CD4-positive, alpha-beta T cell treated with Interleukin-12 subunit alpha and Interleukin-12 subunit beta, for 1 hour (primary cell): ENCODE results near the gene SOWAHD.
"Not testable (repeated sequence)": the region's sequence is repeated elsewhere in the genome, so short reads cannot be mapped to it uniquely, and the experiment has no call there.

Experiments used
- DNase-seq: peaks from one replicate; pipeline ENCODE4 v3.0.0-alpha.2; 2020

Gene SOWAHD

GRCh38 chrX:119759248-119759766, 919 bp downstream of the SOWAHD start:
- no peak for DNase-seq

DNA sequence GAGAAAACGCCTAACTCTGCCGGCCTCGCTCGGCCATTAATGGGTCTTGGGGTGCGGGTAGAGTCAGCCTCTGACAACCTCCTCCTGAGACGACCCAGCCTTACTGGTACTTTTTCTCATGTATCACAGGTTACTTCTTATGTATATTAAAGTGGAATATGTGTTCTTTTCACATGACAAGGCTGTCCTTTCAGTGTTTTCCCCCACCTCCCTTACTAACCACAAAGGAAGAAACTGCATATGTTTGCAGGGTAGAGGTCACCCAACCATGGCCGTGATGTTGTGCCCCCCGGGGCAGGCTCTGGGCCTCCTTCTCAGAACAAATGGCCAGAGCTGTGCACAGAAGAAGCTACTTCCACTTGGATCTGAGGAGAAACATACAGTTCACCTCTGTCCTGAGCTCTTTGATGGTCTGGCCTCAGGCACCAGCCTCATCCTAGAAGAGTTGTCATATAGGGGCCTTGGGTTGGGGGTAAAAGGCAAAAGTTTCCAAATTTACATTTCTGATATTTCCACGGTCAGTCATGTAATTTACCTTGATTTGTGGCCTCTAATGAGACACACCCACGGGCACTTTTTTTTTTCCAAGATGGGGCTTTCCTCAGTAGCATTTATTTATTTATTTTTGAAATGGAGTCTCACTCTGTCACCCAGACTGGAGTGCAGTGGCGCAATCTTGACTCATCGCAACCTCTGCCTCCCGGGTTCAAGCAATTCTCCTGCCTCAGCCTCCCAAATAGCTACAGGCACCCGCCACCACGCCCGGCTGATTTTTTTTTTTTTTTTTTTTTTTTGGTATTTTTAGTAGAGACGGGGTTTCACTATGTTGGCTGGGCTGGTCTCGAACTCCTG, 1.9 kb downstream of the SOWAHD start:
- DNase-seq = no peak

- DNase-seq = no peak
These were observed 4.3 kb downstream of the SOWAHD start for GRCh38 chrX:119762718-119763117.

DNA sequence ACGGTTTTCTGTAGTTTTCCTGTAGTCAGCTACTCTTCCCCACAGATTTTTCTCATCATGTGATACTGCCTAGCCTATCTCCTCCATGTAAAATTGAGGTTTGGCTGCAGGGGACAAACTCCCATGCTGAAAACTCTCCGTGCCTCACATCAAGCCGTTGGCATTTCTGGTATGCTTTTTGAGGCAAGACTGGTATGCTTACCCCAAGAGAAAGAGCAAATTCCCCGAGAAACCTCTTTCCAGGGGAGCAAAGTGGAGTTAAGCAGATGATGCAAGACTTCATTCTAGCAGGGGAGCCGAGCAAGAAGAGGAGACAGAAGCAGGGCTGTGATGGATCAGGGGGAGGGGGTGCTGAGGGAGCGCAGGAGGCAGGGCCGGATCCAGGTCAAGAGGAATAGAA, 4.8 kb downstream of the SOWAHD start:
- DNase-seq = no peak

GRCh38 chrX:119763836-119764387, 5.5 kb downstream of the SOWAHD start:
- no peak for DNase-seq

DNA sequence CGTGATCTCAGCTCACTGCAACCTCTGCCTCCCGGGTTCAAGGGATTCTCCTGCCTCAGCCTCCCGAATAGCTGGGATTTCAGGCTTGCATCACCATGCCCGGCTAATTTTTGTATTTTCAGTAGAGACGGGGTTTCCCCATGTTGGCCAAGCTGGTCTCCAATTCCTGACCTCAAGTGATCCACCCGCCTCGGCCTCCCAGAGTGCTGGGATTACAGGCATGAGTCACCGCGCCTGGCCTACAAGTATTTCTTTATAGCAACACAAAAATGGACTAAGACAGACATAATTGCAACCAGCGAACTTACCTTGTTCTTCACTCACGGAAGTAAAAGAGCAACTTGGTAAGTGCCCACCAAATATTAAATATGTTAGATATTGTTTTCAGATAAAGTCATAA, 10.0 kb downstream of the SOWAHD start:
- DNase-seq = not testable (repeated sequence)

GRCh38 chrX:119769388-119769787, 11.0 kb downstream of the SOWAHD start:
- not testable (repeated sequence) for DNase-seq

GRCh38 chrX:119775517-119776238, 17.3 kb downstream of the SOWAHD start:
- DNase-seq = no peak

- DNase-seq = no peak
These were observed 20.4 kb downstream of the SOWAHD start for GRCh38 chrX:119778829-119779228.

- DNase-seq = no peak
These were observed 24.6 kb downstream of the SOWAHD start for GRCh38 chrX:119783026-119783425.

DNA sequence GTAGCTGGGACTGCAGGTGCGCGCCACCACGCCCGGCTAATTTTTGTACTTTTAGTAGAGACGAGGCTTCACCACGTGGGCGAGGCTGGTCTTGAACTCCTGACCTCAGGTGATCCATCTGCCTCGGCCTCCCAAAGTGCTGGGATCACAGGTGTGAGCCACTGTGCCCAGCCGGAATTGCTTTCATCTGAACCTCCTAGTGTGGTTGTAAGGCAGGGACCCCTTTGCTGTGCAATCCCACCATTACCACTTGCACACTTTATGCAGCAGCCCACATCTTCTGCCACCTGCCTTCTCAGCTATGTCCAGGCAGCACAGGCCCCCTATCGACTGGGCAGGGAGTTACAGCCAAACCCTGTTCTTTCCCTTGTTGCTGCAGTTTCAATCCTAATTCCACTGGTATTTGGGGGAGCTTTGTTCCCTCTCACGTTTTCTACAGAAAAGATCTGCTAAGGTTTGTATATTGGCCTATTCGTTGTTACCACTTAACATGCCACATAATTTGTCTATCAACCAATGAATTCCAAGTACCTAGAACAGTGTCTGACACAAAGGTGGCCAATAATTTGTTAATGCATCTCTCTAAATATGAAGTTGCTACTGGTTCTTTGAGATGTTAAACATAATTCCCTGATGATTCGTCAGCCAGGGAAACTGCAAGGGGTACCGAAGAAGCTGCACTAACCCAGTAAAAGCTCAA, 26.5 kb downstream of the SOWAHD start:
- DNase-seq = peak; percentile 60

DNA sequence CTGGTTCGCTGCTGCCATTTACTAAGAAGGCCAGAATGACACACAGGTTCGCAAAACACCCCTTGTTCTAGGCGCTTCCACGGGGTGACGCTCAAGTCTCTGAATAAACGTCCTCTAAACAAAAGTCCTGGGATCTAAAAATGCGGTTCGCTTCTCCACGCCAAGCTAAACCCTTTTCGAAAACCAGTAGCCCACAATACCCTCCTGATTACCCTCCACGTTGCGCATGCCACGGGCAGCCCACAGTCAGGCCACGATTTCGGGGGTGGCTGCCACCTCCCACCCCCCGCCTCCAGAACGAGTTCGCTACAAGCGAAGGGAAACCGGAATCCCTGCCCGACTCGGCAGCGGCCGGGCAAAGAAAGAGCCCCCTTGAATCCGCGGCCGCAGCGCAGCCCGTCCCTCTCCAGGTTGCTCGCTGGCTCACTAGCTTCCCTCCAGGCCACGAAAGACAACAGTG, 32.6 kb downstream of the SOWAHD start:
- DNase-seq = peak; percentile 54

- peak; percentile 87 for DNase-seq
These were observed 33.2 kb downstream of the SOWAHD start, which contains the start of gene RPL39 for GRCh38 chrX:119791437-119792231. TSS of gene RPL39 (minus strand) at chrX:119791630. CDS start at chrX:119791576, 54 bp downstream.

- no peak for DNase-seq
These were observed 43.1 kb downstream of the SOWAHD start for GRCh38 chrX:119801253-119802221.

GRCh38 chrX:119802546-119802945, 44.2 kb downstream of the SOWAHD start:
- no peak for DNase-seq

GRCh38 chrX:119808461-119808860, 50.1 kb downstream of the SOWAHD start:
- DNase-seq = not testable (repeated sequence)

DNA sequence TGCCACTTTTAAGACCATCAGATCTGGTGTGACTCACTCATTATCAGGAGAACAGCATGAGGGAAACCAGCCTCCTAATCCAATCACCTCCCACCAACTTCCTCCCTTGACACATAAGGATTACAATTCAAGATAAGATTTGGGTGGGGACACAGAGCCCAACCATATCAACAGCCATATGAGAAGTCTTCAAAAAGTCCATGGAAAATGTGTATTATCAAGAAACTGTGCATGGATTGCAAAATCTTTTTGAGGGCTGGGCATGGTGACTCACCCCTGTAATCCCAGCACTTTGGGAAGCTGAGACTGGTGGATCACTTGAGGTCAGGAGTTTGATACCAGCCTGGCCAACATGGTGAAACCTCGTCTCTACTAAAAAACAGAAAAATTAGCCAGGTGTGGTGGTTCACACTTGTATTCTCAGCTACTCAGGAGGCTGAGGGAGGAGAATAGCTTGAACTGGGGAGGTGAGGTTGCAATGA, 50.8 kb downstream of the SOWAHD start:
- no peak for DNase-seq
